ENCODE data around the gene OSBPL7.

OSBPL7 gene

GRCh38 chr17:47803201-47803600 lies 18.4 kb downstream of the OSBPL7 start:
- Histone ChIP-seq H3K79me2 (ENCODE audit: low read length) (no peaks in the 10 kb centered on the region), H3K36me3 (replicated peaks; ENCODE audit: insufficient read depth, low read length) (no peaks in the 10 kb centered on the region), H3K4me2 (ENCODE audit: low read depth, low read length) (no peak overlapping the region), H3K9ac (ENCODE audit: low read length) (no peak overlapping the region), H4K20me1 (ENCODE audit: insufficient read depth, low read length) (no peaks in the 10 kb centered on the region), H3F3A (ENCODE audit: insufficient read depth, low read length) (no peaks in the 10 kb centered on the region), H3K4me3 (ENCODE audit: low read length) (no peak overlapping the region), H3K27me3 (replicated peaks; ENCODE audit: insufficient read depth, low read length) (0 out of 2 replicates have a peak, but pooled peaks cover 8% of the 10 kb centered on the region), H3K4me1 (ENCODE audit: low read length) (no peaks in the 10 kb centered on the region; the same call in 1 of the 2 replicates), H2AFZ (ENCODE audit: low read length) (no peak overlapping the region), H3K27ac (ENCODE audit: low read length) (no peak overlapping the region), H3K9me2 (replicated peaks; ENCODE audit: insufficient read depth, low read length) (no peaks in the 10 kb centered on the region), H3K9me3 (replicated peaks; ENCODE audit: insufficient read depth, low read length) (no peaks in the 10 kb centered on the region)
- no peak for DNase-seq
- no peak for TF ChIP-seq EZH2 (optimal IDR thresholded peaks at IDR 0.05; ENCODE audit: low read depth, low read length)
- TF ChIP-seq EZH2phosphoT487 (IDR thresholded peaks at IDR 0.05; ENCODE audit: low read length): no peak
- no peak for TF ChIP-seq CTCF (IDR thresholded peaks at IDR 0.05; ENCODE audit: low read length)

GRCh38 chr17:47802341-47803022 lies 19.1 kb downstream of the OSBPL7 start:
- H3K9me3 ChIP-seq (replicated peaks; ENCODE audit: insufficient read depth, low read length): no peaks in the 10 kb centered on the region
- H3K9me2 ChIP-seq (replicated peaks; ENCODE audit: insufficient read depth, low read length): no peaks in the 10 kb centered on the region
- no peak overlapping the region for H3K4me2 ChIP-seq (ENCODE audit: low read depth, low read length)
- 0 out of 2 replicates have a peak, but pooled peaks cover 8% of the 10 kb centered on the region for H3K27me3 ChIP-seq (replicated peaks; ENCODE audit: insufficient read depth, low read length)
- H3K27ac ChIP-seq (ENCODE audit: low read length): no peak overlapping the region
- no peak overlapping the region for H2AFZ ChIP-seq (ENCODE audit: low read length)
- H3K4me1 ChIP-seq (ENCODE audit: low read length): no peaks in the 10 kb centered on the region; the same call in 1 of the 2 replicates
- H3K4me3 ChIP-seq (ENCODE audit: low read length): no peak overlapping the region
- no peak overlapping the region for H3K9ac ChIP-seq (ENCODE audit: low read length)
- TF ChIP-seq EZH2 (optimal IDR thresholded peaks at IDR 0.05; ENCODE audit: low read depth, low read length): no peak
- no peak for TF ChIP-seq EZH2phosphoT487 (IDR thresholded peaks at IDR 0.05; ENCODE audit: low read length)
- peak; percentile 64 for TF ChIP-seq CTCF (IDR thresholded peaks at IDR 0.05; ENCODE audit: low read length)
- no peaks in the 10 kb centered on the region for H3K79me2 ChIP-seq (ENCODE audit: low read length)
- no peaks in the 10 kb centered on the region for H3K36me3 ChIP-seq (replicated peaks; ENCODE audit: insufficient read depth, low read length)
- peak; percentile 71 for DNase-seq
- no peaks in the 10 kb centered on the region for H4K20me1 ChIP-seq (ENCODE audit: insufficient read depth, low read length)
- no peaks in the 10 kb centered on the region for H3F3A ChIP-seq (ENCODE audit: insufficient read depth, low read length)

GRCh38 chr17:47801906-47802305 lies 19.7 kb downstream of the OSBPL7 start:
- TF ChIP-seq CTCF (IDR thresholded peaks at IDR 0.05; ENCODE audit: low read length) (no peak), EZH2 (optimal IDR thresholded peaks at IDR 0.05; ENCODE audit: low read depth, low read length) (no peak), EZH2phosphoT487 (IDR thresholded peaks at IDR 0.05; ENCODE audit: low read length) (no peak)
- Histone ChIP-seq H3K4me3 (ENCODE audit: low read length) (no peak overlapping the region), H3K4me1 (ENCODE audit: low read length) (no peaks in the 10 kb centered on the region; the same call in 1 of the 2 replicates)

More at GRCh38 chr17:47801906-47802305, 19.7 kb downstream of the OSBPL7 start:
- H2AFZ ChIP-seq (ENCODE audit: low read length): no peak overlapping the region
- 0 out of 2 replicates have a peak, but pooled peaks cover 8% of the 10 kb centered on the region for H3K27me3 ChIP-seq (replicated peaks; ENCODE audit: insufficient read depth, low read length)
- no peak overlapping the region for H3K27ac ChIP-seq (ENCODE audit: low read length)
- H3K36me3 ChIP-seq (replicated peaks; ENCODE audit: insufficient read depth, low read length): no peaks in the 10 kb centered on the region
- no peak overlapping the region for H3K9ac ChIP-seq (ENCODE audit: low read length)
- H3K79me2 ChIP-seq (ENCODE audit: low read length): no peaks in the 10 kb centered on the region
- no peaks in the 10 kb centered on the region for H3K9me2 ChIP-seq (replicated peaks; ENCODE audit: insufficient read depth, low read length)
- H3K4me2 ChIP-seq (ENCODE audit: low read depth, low read length): no peak overlapping the region
- no peaks in the 10 kb centered on the region for H3K9me3 ChIP-seq (replicated peaks; ENCODE audit: insufficient read depth, low read length)
- DNase-seq: no peak
- H4K20me1 ChIP-seq (ENCODE audit: insufficient read depth, low read length): no peaks in the 10 kb centered on the region
- no peaks in the 10 kb centered on the region for H3F3A ChIP-seq (ENCODE audit: insufficient read depth, low read length)

Data from MM.1S (cell line).